Activated CD4-positive, alpha-beta T cell treated with anti-CD3 and anti-CD28 coated beads, Interleukin-2, amount 10 ng/mL, durations not matched to agents 7 days and 5 days (primary cell): ENCODE measurements around the gene GLP2R. TPM values are rescaled to one million over a fixed set of nuclear protein-coding genes. Genes with fewer than 3 reads are reported as not detected.

Experiments
- CTCF ChIA-PET: fragments of 350-600 bp; sonication (Branson Sonifier 250); formaldehyde crosslinking; loops from one replicate; lab custom pipeline; 2021; ENCODE audit warnings: antibody characterized with exemption; lab: Charles Lee
- POLR2A ChIA-PET: fragments of 350-600 bp; sonication (Branson Sonifier 250); formaldehyde crosslinking; loops from one replicate; lab custom pipeline; 2021; ENCODE audit warnings: antibody characterized with exemption; lab: Charles Lee
- DNase-seq: peaks from one replicate; pipeline ENCODE4 v3.0.0-alpha.2; 2020
- H3K27ac Mint-ChIP-seq: one replicate; pipeline ENCODE4 v1.8.0; 2021; ENCODE audit warnings: mild to moderate bottlenecking, moderate library complexity, mixed read lengths
- H3K27me3 Mint-ChIP-seq: one replicate; pipeline ENCODE4 v1.8.0; 2021; ENCODE audit warnings: mixed read lengths
- H3K36me3 Mint-ChIP-seq: one replicate; pipeline ENCODE4 v1.8.0; 2021; ENCODE audit warnings: low read depth, mixed read lengths
- H3K4me1 Mint-ChIP-seq: one replicate; pipeline ENCODE4 v1.8.0; 2021; ENCODE audit warnings: mixed read lengths
- H3K4me3 Mint-ChIP-seq: one replicate; pipeline ENCODE4 v1.8.0; 2021; ENCODE audit warnings: mild to moderate bottlenecking, moderate library complexity, mixed read lengths
- H3K9me3 Mint-ChIP-seq: one replicate; pipeline ENCODE4 v1.8.0; 2021; ENCODE audit warnings: mixed read lengths
- total RNA-seq, 2 experiments: library from RNA; stranded (reverse); gene quantifications; one replicate each; pipeline ENCODE4 v1.2.3, GENCODE V29; 2021

The GLP2R gene
- total RNA-seq, 2 experiments from 2014 or later = not detected

DNA sequence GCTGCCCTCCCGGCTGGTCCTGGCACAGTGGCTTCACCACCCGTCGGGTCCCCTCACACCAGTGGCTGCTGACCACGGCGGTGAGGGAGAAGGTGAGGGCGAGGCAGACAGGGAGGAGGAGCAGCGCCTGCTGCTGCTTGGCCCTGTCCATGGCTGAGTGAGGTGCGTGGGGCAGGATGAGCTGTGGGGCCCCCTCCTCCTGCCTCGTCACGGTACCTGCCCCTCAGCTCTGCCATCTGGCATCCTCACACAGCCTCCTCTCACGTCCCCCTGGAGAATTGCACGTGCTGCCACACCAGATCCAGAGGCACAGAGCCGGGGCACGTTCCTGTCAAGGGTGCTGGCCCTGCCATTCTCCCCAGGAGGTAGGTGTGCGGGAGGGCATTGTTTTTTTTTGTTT, 3.8 kb upstream of the GLP2R start, which contains the start of gene GSG1L2:
Gene GSG1L2, minus strand, starts transcription at position 159 of the 400 bp plus-strand sequence. Its CDS starts 8 bp downstream, at position 151.
- H3K27me3 Mint-ChIP-seq = no peaks in the 10 kb centered on the region

DNA sequence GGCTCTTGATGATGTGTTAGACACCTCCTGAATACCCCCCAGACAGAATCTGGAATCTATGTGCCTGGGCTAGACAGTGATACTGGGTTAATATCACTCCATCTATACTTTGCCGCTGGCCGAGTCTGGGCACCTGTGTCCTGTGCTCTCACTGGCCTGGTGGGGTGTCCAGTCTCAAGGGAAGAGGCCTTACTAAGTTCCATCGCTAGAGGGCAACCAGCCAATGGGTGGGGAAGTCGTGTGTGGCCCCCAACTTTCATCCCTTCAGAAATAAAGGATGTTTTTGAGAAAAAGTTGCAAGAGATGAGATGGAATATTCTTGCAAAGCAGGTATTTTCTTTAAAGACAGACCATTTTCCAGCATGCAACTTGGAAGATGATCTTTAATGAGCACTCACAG, 1.6 kb upstream of the GLP2R start:
- no peaks in the 10 kb centered on the region for H3K4me1 Mint-ChIP-seq
- POLR2A ChIA-PET = no interaction called here
- H3K36me3 Mint-ChIP-seq = no peaks in the 10 kb centered on the region
- H3K27me3 Mint-ChIP-seq = peaks cover 4% of the 10 kb centered on the region
- no peak overlapping the region for H3K4me3 Mint-ChIP-seq
- H3K27ac Mint-ChIP-seq = no peak overlapping the region
- CTCF ChIA-PET = no interaction called here
- no peak for DNase-seq
- H3K9me3 Mint-ChIP-seq = peaks cover 3% of the 10 kb centered on the region

More for the DNA sequence above, 3.8 kb upstream of the GLP2R start, which contains the start of gene GSG1L2:
- no peak within 1 kb of the TSS for H3K4me3 Mint-ChIP-seq
- POLR2A ChIA-PET = no interaction called here
- no peak for DNase-seq
- no peak within 1 kb of the TSS for H3K27ac Mint-ChIP-seq
- peaks cover 3% of the 10 kb centered on the region for H3K9me3 Mint-ChIP-seq
- H3K36me3 Mint-ChIP-seq = no peaks in the 10 kb centered on the region
- no peaks in the 10 kb centered on the region for H3K4me1 Mint-ChIP-seq
- CTCF ChIA-PET = no interaction called here

DNA sequence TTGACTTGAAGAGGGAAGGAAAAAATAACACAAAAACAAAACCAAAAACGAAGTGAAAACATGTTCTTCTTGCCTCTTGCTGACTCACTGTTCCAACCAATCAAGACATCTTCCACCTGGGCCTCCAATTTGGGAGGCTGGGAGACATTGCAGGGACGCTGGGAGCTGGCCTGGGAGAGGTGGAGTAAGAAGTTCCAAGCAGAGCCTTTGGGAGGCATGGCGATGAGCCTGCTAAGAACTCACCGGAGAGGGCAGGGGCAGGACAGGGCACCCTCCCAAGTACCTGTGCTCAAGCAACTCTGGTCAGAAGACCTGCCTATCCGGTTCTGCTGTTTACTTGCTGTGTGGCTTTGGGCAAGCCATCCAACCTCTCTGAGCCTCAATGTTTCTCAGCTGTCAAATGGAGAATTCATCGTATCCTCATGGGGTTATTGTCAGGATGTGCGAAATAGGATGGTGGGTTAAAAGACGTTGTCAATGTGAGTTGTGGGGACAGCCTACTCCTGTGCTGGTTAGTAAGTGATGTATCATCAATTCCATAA, 856 bp upstream of the GLP2R start:
- ChIA-PET POLR2A (no interaction called here), CTCF (no interaction called here)
- no peak overlapping the region for H3K4me3 Mint-ChIP-seq

GRCh38 chr17:9828296-9829295, 2.9 kb downstream of the GLP2R start:
- ChIA-PET CTCF (no interaction called here), POLR2A (no interaction called here)

More for the DNA sequence above, 856 bp upstream of the GLP2R start:
- no peak overlapping the region for H3K27ac Mint-ChIP-seq
- H3K27me3 Mint-ChIP-seq = peaks cover 4% of the 10 kb centered on the region
- DNase-seq = no peak
- H3K4me1 Mint-ChIP-seq = no peaks in the 10 kb centered on the region
- peaks cover 3% of the 10 kb centered on the region for H3K9me3 Mint-ChIP-seq
- no peaks in the 10 kb centered on the region for H3K36me3 Mint-ChIP-seq

DNA sequence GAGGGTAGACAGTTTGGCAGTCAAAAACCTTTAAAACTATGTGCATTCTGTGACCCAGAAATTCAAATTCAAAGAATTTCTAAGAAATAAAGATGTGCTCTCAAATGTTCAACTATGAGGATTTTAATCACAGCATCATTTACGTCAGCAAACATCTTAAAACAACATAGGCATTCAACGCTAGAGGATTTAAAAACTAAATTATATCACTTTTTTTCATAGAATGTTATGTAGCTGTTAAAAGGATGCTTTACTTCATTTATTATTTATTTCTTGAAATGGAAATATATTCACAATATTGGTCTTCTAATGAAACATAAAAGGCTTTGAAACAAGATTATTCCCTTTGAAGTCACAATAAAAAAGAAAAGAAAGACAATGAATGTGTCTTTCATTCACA, 3.6 kb downstream of the GLP2R start:
- Mint-ChIP-seq H3K36me3 (no peaks in the 10 kb centered on the region), H3K27ac (no peak overlapping the region), H3K4me3 (no peak overlapping the region), H3K4me1 (no peaks in the 10 kb centered on the region), H3K9me3 (no peaks in the 10 kb centered on the region), H3K27me3 (peaks cover 4% of the 10 kb centered on the region)
- CTCF ChIA-PET = no interaction called here
- DNase-seq = no peak
- POLR2A ChIA-PET = no interaction called here

More at GRCh38 chr17:9828296-9829295, 2.9 kb downstream of the GLP2R start:
- Mint-ChIP-seq H3K9me3 (no peaks in the 10 kb centered on the region), H3K36me3 (no peaks in the 10 kb centered on the region), H3K4me3 (no peak overlapping the region), H3K4me1 (no peaks in the 10 kb centered on the region), H3K27me3 (peaks cover 4% of the 10 kb centered on the region), H3K27ac (no peak overlapping the region)
- DNase-seq = no peak

GRCh38 chr17:9830711-9831110, 5.0 kb downstream of the GLP2R start:
- H3K27ac Mint-ChIP-seq = no peak overlapping the region
- H3K27me3 Mint-ChIP-seq = peaks cover 4% of the 10 kb centered on the region

DNA sequence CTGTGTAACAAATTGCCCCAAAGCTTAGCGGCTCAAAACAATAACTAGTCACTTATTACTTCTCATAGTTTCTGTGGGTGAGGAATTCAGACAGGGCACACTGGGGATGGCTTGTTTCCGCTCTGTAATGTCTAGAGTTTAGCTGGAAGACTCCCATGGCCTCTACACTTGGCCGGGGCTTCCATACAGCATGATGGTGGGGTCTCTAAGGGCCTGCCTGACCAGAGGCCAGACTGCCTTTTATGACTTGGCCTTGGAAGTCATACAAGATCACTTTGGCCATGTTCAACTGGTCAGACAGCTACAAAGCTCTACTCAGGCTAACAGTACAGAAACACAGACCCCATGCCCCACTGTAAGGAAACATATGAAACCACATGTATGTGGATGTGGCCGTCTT, 8.2 kb downstream of the GLP2R start:
- Mint-ChIP-seq H3K27ac (no peak overlapping the region), H3K27me3 (peaks cover 3% of the 10 kb centered on the region), H3K4me3 (no peak overlapping the region), H3K4me1 (no peaks in the 10 kb centered on the region), H3K9me3 (no peaks in the 10 kb centered on the region), H3K36me3 (no peaks in the 10 kb centered on the region)
- ChIA-PET POLR2A (no interaction called here), CTCF (no interaction called here)
- DNase-seq = no peak

More at GRCh38 chr17:9830711-9831110, 5.0 kb downstream of the GLP2R start:
- H3K4me3 Mint-ChIP-seq = no peak overlapping the region
- no peak for DNase-seq
- ChIA-PET POLR2A (no interaction called here), CTCF (no interaction called here)
- no peaks in the 10 kb centered on the region for H3K36me3 Mint-ChIP-seq
- H3K9me3 Mint-ChIP-seq = no peaks in the 10 kb centered on the region
- no peaks in the 10 kb centered on the region for H3K4me1 Mint-ChIP-seq

DNA sequence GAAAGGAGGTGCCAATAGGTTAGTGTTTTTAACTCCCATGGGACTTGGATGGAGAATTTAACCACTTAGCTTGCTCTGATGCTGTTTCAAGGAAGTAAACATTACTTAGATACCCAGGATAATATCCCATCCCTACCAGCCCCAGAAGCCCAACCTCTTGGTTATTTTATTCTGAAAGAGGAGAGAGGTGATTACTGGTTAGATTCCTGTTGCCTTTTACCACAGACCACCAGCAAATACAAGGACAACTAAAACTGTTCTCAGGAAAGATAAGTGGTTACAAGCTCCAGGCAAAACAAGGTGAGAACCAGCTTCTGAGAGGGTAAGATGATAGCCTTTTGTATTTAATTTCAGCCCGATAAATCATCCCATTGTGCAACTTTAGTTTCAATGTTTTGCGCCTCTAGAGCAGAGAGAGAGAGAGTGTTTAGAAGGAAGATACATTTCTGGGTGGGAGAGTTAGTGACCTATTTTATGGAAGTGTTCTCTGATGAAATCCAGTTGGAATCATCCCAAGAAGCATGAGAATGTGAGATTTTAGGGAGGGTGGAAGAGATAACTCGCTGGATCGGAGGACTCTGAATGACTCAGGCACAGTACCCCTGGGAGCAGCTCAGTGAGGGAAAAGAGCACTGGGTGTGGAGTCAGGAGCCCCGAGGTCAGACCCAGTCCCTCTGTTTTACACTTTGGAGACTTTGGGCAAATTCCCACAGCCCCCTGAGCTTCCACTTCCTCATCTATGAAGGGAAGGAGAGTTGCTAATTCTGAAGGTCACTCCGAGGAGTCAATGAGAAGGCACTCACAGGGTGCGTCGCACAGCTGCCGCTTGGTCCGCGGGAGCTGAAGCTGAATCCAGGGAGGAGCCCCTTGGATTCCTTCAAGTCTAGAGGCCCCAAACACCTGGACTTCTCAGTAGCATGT, 12.1 kb downstream of the GLP2R start:
- Mint-ChIP-seq H3K4me3 (no peak overlapping the region), H3K27ac (no peak overlapping the region), H3K4me1 (no peaks in the 10 kb centered on the region), H3K9me3 (no peaks in the 10 kb centered on the region), H3K27me3 (peaks cover 2% of the 10 kb centered on the region), H3K36me3 (no peaks in the 10 kb centered on the region)
- no peak for DNase-seq
- ChIA-PET CTCF (no interaction called here), POLR2A (no interaction called here)

- DNase-seq = no peak
- Mint-ChIP-seq H3K27me3 (peaks cover 2% of the 10 kb centered on the region), H3K4me3 (no peak overlapping the region), H3K36me3 (no peaks in the 10 kb centered on the region), H3K9me3 (no peaks in the 10 kb centered on the region), H3K4me1 (no peaks in the 10 kb centered on the region), H3K27ac (no peak overlapping the region)
- ChIA-PET POLR2A (no interaction called here), CTCF (no interaction called here)
These were observed 13.7 kb downstream of the GLP2R start for GRCh38 chr17:9839433-9839832.

GRCh38 chr17:9842057-9842758, 16.5 kb downstream of the GLP2R start:
- no peak for DNase-seq
- H3K27ac Mint-ChIP-seq = no peak overlapping the region
- H3K4me3 Mint-ChIP-seq = no peak overlapping the region
- H3K9me3 Mint-ChIP-seq = no peaks in the 10 kb centered on the region
- peaks cover 2% of the 10 kb centered on the region for H3K27me3 Mint-ChIP-seq
- POLR2A ChIA-PET = no interaction called here
- CTCF ChIA-PET = no interaction called here
- no peaks in the 10 kb centered on the region for H3K36me3 Mint-ChIP-seq
- no peaks in the 10 kb centered on the region for H3K4me1 Mint-ChIP-seq

GRCh38 chr17:9843152-9844010, 17.7 kb downstream of the GLP2R start:
- Mint-ChIP-seq H3K27me3 (peaks cover 2% of the 10 kb centered on the region), H3K27ac (no peak overlapping the region), H3K36me3 (no peaks in the 10 kb centered on the region), H3K9me3 (no peaks in the 10 kb centered on the region), H3K4me1 (no peaks in the 10 kb centered on the region), H3K4me3 (no peak overlapping the region)
- CTCF ChIA-PET = no interaction called here
- DNase-seq = no peak
- POLR2A ChIA-PET = no interaction called here
